SK-N-SH (cell line): Measurements from ENCODE around the gene PRKCA. TPM values are rescaled to one million over a fixed set of nuclear protein-coding genes. Genes with fewer than 3 reads are reported as not detected.

Experiments
- CTCF ChIA-PET: fragments of 300-600, 350-600 bp; formaldehyde crosslinking; extraction: SDS; loops from one replicate; lab custom pipeline; 2021; lab: Yijun Ruan, JAX
- POLR2A ChIA-PET: fragments of 350-600 bp; sonication (Branson Sonifier 250); formaldehyde crosslinking; extraction: SDS; loops from one replicate; lab custom pipeline; 2020; ENCODE audit warnings: antibody characterized with exemption, inconsistent platforms; lab: Yijun Ruan, JAX
- DNase-seq: peaks from one replicate; pipeline ENCODE4 v3.0.0; 2012
- H2AFZ ChIP-seq: fragments of 200-600 bp; sonication (generic); 2 replicates; pipeline ENCODE4 v1.8.1; 2016; ENCODE audit warnings: antibody characterized with exemption, mild to moderate bottlenecking, low read depth
- H3F3A ChIP-seq: fragments of 200-600 bp; sonication (generic); replicated peaks from 2 replicates; pipeline ENCODE3; 2016; ENCODE audit warnings: antibody characterized with exemption, mild to moderate bottlenecking; ENCODE audit not compliant: insufficient read depth
- H3K27ac ChIP-seq, 2 experiments: fragments of 200-500 bp in 1 of 2; fragments of 200-600 bp in 1 of 2; sonication (Bioruptor generic) in 1 of 2; sonication (generic), shearing (Covaris generic) in 1 of 2; 2 replicates each; pipeline versions ENCODE4 v1.5.1 to v1.6.1; 2014 to 2016; ENCODE audit warnings: low read depth in 2 of 2, inconsistent platforms in 1 of 2, low read length in 1 of 2, mild to moderate bottlenecking in 1 of 2, mixed read lengths in 1 of 2
- H3K27me3 ChIP-seq: fragments of 200-600 bp; sonication (generic), shearing (Covaris generic); 2 replicates; pipeline ENCODE4 v1.6.1; 2016; ENCODE audit warnings: mixed run types; ENCODE audit not compliant: insufficient read depth
- H3K36me3 ChIP-seq, 2 experiments: fragments of 200-500 bp in 1 of 2; fragments of 200-600 bp in 1 of 2; sonication (Bioruptor generic) in 1 of 2; sonication (generic) in 1 of 2; replicated peaks in 1 of 2; 2 replicates each; pipeline versions ENCODE3 to v1.5.1; 2014 to 2016; ENCODE audit warnings: low read length in 1 of 2, mild to moderate bottlenecking in 1 of 2; ENCODE audit not compliant: insufficient read depth in 2 of 2, control insufficient read depth in 1 of 2
- H3K4me1 ChIP-seq, 2 experiments: fragments of 200-500 bp in 1 of 2; fragments of 200-600 bp in 1 of 2; sonication (Bioruptor generic) in 1 of 2; sonication (generic), shearing (Covaris generic) in 1 of 2; 2 replicates each; pipeline versions ENCODE4 v1.5.1 to v1.6.1; 2014 to 2016; ENCODE audit warnings: low read depth in 1 of 2, low read length in 1 of 2, mixed run types in 1 of 2; ENCODE audit not compliant: insufficient read depth in 2 of 2, control insufficient read depth in 1 of 2
- H3K4me2 ChIP-seq: fragments of 200-600 bp; sonication (generic), shearing (Covaris generic); 2 replicates; pipeline ENCODE4 v1.6.1; 2017; ENCODE audit warnings: mixed run types
- H3K4me3 ChIP-seq, 2 experiments: fragments of 200-500 bp in 1 of 2; fragments of 200-600 bp in 1 of 2; sonication (Bioruptor generic) in 1 of 2; sonication (generic), shearing (Covaris generic) in 1 of 2; 2 replicates each; pipeline versions ENCODE4 v1.5.1 to v1.8.1; 2014 to 2016; ENCODE audit warnings: low read depth in 2 of 2, inconsistent platforms in 1 of 2, low read length in 1 of 2, mild to moderate bottlenecking in 1 of 2, mixed read lengths in 1 of 2, moderate library complexity in 1 of 2
- H3K79me2 ChIP-seq: fragments of 200-600 bp; sonication (generic); 2 replicates; pipeline ENCODE4 v1.8.1; 2017; ENCODE audit warnings: mild to moderate bottlenecking; ENCODE audit not compliant: insufficient read depth
- H3K9ac ChIP-seq: fragments of 200-600 bp; sonication (generic); 2 replicates; pipeline ENCODE4 v1.6.1; 2017; ENCODE audit warnings: mixed run types
- H3K9me2 ChIP-seq: fragments of 200-600 bp; sonication (generic); 2 replicates; pipeline ENCODE4 v1.6.1; 2017; ENCODE audit warnings: mixed run types
- H3K9me3 ChIP-seq: fragments of 200-600 bp; sonication (generic); 2 replicates; pipeline ENCODE4 v1.6.1; 2017; ENCODE audit warnings: mixed run types, mild to moderate bottlenecking, moderate library complexity
- H4K20me1 ChIP-seq: fragments of 200-600 bp; sonication (generic); 2 replicates; pipeline ENCODE4 v1.6.1; 2017; ENCODE audit warnings: mild to moderate bottlenecking, mixed run types; ENCODE audit not compliant: insufficient read depth
- CHD2 ChIP-seq: fragments of 150-350 bp; IDR thresholded peaks from 2 replicates; pipeline ENCODE4 v1.6.1; 2018; ENCODE audit warnings: low read length; ENCODE audit not compliant: partially characterized antibody
- ELF1 ChIP-seq: IDR thresholded peaks from 2 replicates; pipeline ENCODE4 v1.4.0; 2012
- FOSL2 ChIP-seq: IDR thresholded peaks from 2 replicates; pipeline ENCODE4 v1.4.0; 2012; ENCODE audit warnings: low read depth, mild to moderate bottlenecking, moderate library complexity, borderline replicate concordance
- FOXJ3 ChIP-seq: sonication (generic); formaldehyde crosslinking; IDR thresholded peaks from 2 replicates; pipeline ENCODE4 v1.5.1; 2020; ENCODE audit warnings: mild to moderate bottlenecking, missing genetic modification reagents
- JUND ChIP-seq: IDR thresholded peaks from 2 replicates; pipeline ENCODE4 v1.4.0; 2012
- MXI1 ChIP-seq: IDR thresholded peaks from 2 replicates; pipeline ENCODE4 v1.6.1; 2012; ENCODE audit warnings: mild to moderate bottlenecking, low read depth, low read length, improper control_type of control experiment
- NFIC ChIP-seq: IDR thresholded peaks from 2 replicates; pipeline ENCODE4 v1.4.0; 2012; ENCODE audit warnings: borderline replicate concordance
- NRF1 ChIP-seq: IDR thresholded peaks from 2 replicates; pipeline ENCODE4 v1.6.1; 2012; ENCODE audit warnings: low read depth, mild to moderate bottlenecking, low read length
- SIN3A ChIP-seq: IDR thresholded peaks from 2 replicates; pipeline ENCODE4 v1.6.1; 2012; ENCODE audit warnings: low read depth, mild to moderate bottlenecking, low read length, moderate library complexity, borderline replicate concordance
- TAF1 ChIP-seq: IDR thresholded peaks from 2 replicates; pipeline ENCODE4 v1.6.1; 2012; ENCODE audit warnings: low read depth, mild to moderate bottlenecking, low read length, moderate library complexity, borderline replicate concordance
- TCF12 ChIP-seq: IDR thresholded peaks from 2 replicates; pipeline ENCODE4 v1.4.0; 2012
- TEAD4 ChIP-seq: IDR thresholded peaks from 2 replicates; pipeline ENCODE4 v1.4.0; 2012; ENCODE audit warnings: mild to moderate bottlenecking, borderline replicate concordance; ENCODE audit not compliant: insufficient read depth
- WGBS: methylation state at CpG from one replicate; pipeline ENCODE4 v1.1.6; 2017; ENCODE audit warnings: low lambda C conversion rate; 5-methylcytosine and 5-hydroxymethylcytosine counted together
- polyA plus RNA-seq, 3 experiments: library from polyadenylated mRNA; depleted of rRNA; stranded (reverse); fragments of >200 nt; gene quantifications; 2 replicates each; pipeline ENCODE4 v1.2.3, GENCODE V29; 2012
- TF ChIP-seq, protein P1 (sequence below): IDR thresholded peaks from 2 replicates; pipeline ENCODE4 v1.4.0; 2012; ENCODE audit warnings: low read depth, borderline replicate concordance
- TF ChIP-seq, protein P2 (sequence below): IDR thresholded peaks from 2 replicates; pipeline ENCODE4 v1.4.0; 2012; ENCODE audit warnings: low read depth
- TF ChIP-seq, protein P3 (sequence below): fragments of 150-350 bp; IDR thresholded peaks from 2 replicates; pipeline ENCODE4 v1.6.1; 2016; ENCODE audit warnings: mild to moderate bottlenecking, low read depth, low read length
- TF ChIP-seq, protein P4 (sequence below): IDR thresholded peaks from 2 replicates; pipeline ENCODE4; 2012
- TF ChIP-seq, protein P5 (sequence below): fragments of 150-350 bp; IDR thresholded peaks from 2 replicates; pipeline ENCODE4 v1.6.1; 2017; ENCODE audit warnings: antibody characterized with exemption, low read length, low read depth, borderline replicate concordance

Gene PRKCA
- polyA plus RNA-seq, 1 of the 3 experiments (the other 2 are of a cell fraction) = 108 TPM

DNA sequence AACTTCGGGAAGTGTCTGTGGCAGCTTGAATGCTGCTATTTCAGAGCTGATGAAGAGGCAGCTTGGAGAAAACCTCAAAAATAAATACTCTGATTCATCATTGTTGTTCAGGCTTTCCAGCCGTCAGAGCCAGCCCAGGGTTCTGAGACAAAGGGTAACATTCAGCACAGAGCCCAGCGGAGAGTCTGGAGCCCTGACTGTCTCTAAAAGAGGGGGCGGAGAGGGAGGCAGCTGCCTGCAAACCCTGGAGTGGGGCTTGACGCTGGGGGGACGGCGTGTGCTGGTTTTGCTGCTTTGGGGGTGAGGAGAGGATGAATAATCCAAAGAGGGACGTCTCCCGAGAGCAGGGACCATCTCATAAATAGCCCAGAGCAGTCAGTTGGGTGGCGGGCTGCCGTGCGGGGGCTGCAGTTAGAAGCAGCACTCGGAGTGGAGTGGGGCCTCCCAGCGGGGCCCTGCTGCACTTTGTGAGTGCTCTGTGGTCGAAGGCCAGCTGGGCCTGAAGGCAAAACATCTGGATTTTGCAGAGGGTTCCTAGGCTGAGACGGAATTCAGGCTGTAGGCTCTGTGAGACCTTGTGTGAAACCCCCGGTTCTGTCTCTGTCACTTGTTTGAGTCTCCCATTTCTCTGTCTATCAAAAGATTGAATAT is 237.8 kb downstream of the PRKCA start (continued):
- TF ChIP-seq, protein P1, sequence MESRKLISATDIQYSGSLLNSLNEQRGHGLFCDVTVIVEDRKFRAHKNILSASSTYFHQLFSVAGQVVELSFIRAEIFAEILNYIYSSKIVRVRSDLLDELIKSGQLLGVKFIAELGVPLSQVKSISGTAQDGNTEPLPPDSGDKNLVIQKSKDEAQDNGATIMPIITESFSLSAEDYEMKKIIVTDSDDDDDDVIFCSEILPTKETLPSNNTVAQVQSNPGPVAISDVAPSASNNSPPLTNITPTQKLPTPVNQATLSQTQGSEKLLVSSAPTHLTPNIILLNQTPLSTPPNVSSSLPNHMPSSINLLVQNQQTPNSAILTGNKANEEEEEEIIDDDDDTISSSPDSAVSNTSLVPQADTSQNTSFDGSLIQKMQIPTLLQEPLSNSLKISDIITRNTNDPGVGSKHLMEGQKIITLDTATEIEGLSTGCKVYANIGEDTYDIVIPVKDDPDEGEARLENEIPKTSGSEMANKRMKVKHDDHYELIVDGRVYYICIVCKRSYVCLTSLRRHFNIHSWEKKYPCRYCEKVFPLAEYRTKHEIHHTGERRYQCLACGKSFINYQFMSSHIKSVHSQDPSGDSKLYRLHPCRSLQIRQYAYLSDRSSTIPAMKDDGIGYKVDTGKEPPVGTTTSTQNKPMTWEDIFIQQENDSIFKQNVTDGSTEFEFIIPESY = 0 out of 2 replicates have a peak, but pooled peaks have one; percentile 28
- TF ChIP-seq TCF12 (peak; percentile 80), FOSL2 (peak; percentile 79), ELF1 (no peak), JUND (peak; percentile 62; the same call in 1 of the 2 replicates), NFIC (peak; percentile 39; the same call in 1 of the 2 replicates), SIN3A (peak; percentile 55; the same call in 1 of the 2 replicates)
- TF ChIP-seq, protein P2, sequence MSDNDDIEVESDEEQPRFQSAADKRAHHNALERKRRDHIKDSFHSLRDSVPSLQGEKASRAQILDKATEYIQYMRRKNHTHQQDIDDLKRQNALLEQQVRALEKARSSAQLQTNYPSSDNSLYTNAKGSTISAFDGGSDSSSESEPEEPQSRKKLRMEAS = peak; percentile 83

DNA sequence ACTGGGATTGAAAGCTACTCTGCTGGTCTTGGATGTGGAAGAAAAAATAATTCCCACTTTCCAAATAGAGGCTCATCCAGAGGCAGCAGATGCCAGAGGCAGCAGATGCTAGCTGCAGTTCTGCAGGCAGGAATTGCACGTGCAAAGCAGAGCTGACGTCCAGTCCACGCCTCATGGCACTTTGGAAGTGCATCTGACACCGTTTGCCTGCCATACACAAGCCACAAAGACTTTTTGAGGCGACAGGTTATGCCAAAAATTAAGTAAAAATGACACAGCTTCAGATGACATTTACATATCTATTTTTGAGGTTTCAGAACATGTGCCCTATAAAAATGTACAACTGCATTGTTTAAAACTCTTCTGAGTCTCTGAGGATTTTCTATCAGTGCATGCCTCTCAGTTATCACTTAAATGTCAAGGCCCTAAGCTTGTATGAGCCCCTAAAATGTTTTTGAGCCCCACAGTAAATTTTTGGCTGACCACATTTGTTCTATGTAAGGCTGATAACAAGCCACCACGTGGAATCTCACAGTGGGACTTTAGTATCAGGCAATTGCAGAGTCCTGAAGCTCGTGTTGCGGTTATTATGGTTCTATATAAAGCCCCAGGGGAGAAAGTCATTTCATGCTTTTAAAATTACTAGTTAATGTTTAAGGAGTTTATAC is 239.2 kb downstream of the PRKCA start:
- peak overlapping the region; percentile 58; the same call in 1 of the 2 replicates for H3K9ac ChIP-seq
- TF ChIP-seq TAF1 = no peak
- TF ChIP-seq NRF1 = no peak
- TF ChIP-seq TCF12 = no peak
- TF ChIP-seq MXI1 = peak; percentile 51
- TF ChIP-seq TEAD4 = no peak
- TF ChIP-seq, protein P3, sequence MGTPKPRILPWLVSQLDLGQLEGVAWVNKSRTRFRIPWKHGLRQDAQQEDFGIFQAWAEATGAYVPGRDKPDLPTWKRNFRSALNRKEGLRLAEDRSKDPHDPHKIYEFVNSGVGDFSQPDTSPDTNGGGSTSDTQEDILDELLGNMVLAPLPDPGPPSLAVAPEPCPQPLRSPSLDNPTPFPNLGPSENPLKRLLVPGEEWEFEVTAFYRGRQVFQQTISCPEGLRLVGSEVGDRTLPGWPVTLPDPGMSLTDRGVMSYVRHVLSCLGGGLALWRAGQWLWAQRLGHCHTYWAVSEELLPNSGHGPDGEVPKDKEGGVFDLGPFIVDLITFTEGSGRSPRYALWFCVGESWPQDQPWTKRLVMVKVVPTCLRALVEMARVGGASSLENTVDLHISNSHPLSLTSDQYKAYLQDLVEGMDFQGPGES = no peak; the same call in 1 of the 2 replicates
- TF ChIP-seq CHD2 = peak; percentile 24
- no peak for TF ChIP-seq FOSL2
- TF ChIP-seq, protein P4, sequence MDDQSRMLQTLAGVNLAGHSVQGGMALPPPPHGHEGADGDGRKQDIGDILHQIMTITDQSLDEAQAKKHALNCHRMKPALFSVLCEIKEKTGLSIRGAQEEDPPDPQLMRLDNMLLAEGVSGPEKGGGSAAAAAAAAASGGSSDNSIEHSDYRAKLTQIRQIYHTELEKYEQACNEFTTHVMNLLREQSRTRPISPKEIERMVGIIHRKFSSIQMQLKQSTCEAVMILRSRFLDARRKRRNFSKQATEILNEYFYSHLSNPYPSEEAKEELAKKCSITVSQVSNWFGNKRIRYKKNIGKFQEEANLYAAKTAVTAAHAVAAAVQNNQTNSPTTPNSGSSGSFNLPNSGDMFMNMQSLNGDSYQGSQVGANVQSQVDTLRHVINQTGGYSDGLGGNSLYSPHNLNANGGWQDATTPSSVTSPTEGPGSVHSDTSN = no peak
- no peak for TF ChIP-seq JUND
- no peak for TF ChIP-seq FOXJ3 (CRISPR knock-in tag)
- TF ChIP-seq, protein P5, sequence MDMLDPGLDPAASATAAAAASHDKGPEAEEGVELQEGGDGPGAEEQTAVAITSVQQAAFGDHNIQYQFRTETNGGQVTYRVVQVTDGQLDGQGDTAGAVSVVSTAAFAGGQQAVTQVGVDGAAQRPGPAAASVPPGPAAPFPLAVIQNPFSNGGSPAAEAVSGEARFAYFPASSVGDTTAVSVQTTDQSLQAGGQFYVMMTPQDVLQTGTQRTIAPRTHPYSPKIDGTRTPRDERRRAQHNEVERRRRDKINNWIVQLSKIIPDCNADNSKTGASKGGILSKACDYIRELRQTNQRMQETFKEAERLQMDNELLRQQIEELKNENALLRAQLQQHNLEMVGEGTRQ = no peak
- TF ChIP-seq NFIC = no peak
- peak; percentile 36 for DNase-seq
- no peaks in the 10 kb centered on the region; the same call in 1 of the 2 replicates for H4K20me1 ChIP-seq
- peaks cover 6 to 21% of the 10 kb centered on the region in 2 experiments for H3K36me3 ChIP-seq
- peaks cover 39 to 55% of the 10 kb centered on the region in 2 experiments for H3K4me1 ChIP-seq
- ChIA-PET POLR2A (no interaction called here), CTCF (interaction anchor here (0.5 to 2.0 kb wide), 10 partner anchors 9 to 815 kb away, joined by 3 to 6 read pairs (median 3); no protein-coding TSS in a partner anchor)
- H3K27ac ChIP-seq = peak overlapping the region; percentile 79 to 93
- peaks cover 87% of the 10 kb centered on the region for H3K79me2 ChIP-seq
- WGBS = 80% methylated on average over 8 of the region's 8 CpGs
- no peak overlapping the region for H2AFZ ChIP-seq
- H3K9me3 ChIP-seq = peaks cover 9% of the 10 kb centered on the region; the same call in 1 of the 2 replicates
- peak overlapping the region; percentile 67 for H3K4me2 ChIP-seq
- no peaks in the 10 kb centered on the region for H3K9me2 ChIP-seq
- no peaks in the 10 kb centered on the region for H3K27me3 ChIP-seq
- H3F3A ChIP-seq = peaks cover 75% of the 10 kb centered on the region
- H3K4me3 ChIP-seq = no peak overlapping the region
